Pancreas (tissue), 10 donors: ENCODE measurements around the gene ZIC2. TPM values are rescaled to one million over a fixed set of nuclear protein-coding genes. Genes with fewer than 3 reads are reported as not detected.

Source experiments
- ATAC-seq, 4 donors: fragments of 200-7000 bp; cut with Tn5 transposase; one replicate each; pipeline versions ENCODE4 v1.8.0 to v1.9.1; 2020; ENCODE audit warnings: mild to moderate bottlenecking in 4 of 4, moderate library complexity in 4 of 4
- DNase-seq, 6 donors: peaks; one replicate each; pipeline ENCODE4 v3.0.0-alpha.2; 2020
- FAIRE-seq: peaks from 2 replicates; lab custom pipeline; 2012; peaks lifted over from hg19 to GRCh38; lab: Jason Lieb, UNC
- H3K27ac ChIP-seq, 4 donors: fragments of 200-600 bp; sonication (generic); 1 replicate in 3 of 4; 2 replicates in 1 of 4; pipeline versions ENCODE4 v1.5.0 to v1.8.0; 2020
- H3K27me3 ChIP-seq, 4 donors: fragments of 200-600 bp; one replicate each; pipeline ENCODE4 v1.8.0; 2021
- H3K36me3 ChIP-seq, 3 donors: fragments of 200-600 bp; sonication (generic) in 1 of 3; one replicate each; pipeline versions ENCODE4 v1.5.0 to v1.8.0; 2020 to 2021
- H3K4me1 ChIP-seq, 3 donors: fragments of 200-600 bp; one replicate each; pipeline ENCODE4 v1.8.0; 2021
- H3K4me3 ChIP-seq, 4 donors: fragments of 200-600 bp; sonication (generic) in 2 of 4; one replicate each; pipeline versions ENCODE4 v1.5.0 to v1.8.0; 2020 to 2021
- H3K9me3 ChIP-seq, 4 donors: fragments of 200-600 bp; one replicate each; pipeline ENCODE4 v1.8.0; 2021
- WGBS, 2 donors: extraction: QIAGEN DNeasy Blood & Tissue Kit; methylation state at CpG; one replicate each; pipeline ENCODE4 v1.1.7; 2013; 5-methylcytosine and 5-hydroxymethylcytosine counted together
- intact Hi-C, 3 donors: fragments of 100-400 bp; cut with DNase I; formaldehyde crosslinking; loops; one replicate each; pipeline versions ENCODE4 v1.11.1 to v1.14.2; 2022
- polyA plus RNA-seq, 2 donors: library from polyadenylated mRNA; stranded (reverse); fragments of 200-250 nt; gene quantifications; one replicate each; pipeline ENCODE4 v1.2.3, GENCODE V29; 2013
- total RNA-seq, 6 donors: library from RNA; stranded (reverse); fragmentation: NEBNext Ultra II Directional in 4 of 6; extraction: Animal tissue kit (Norgen Biotek cat#: 25700) in 4 of 6; gene quantifications; one replicate each; pipeline versions ENCODE4 v1.2.1 to v1.2.4, GENCODE V29; 2021 to 2023
- TF ChIP-seq, protein P1 (sequence below), 4 donors: fragments of 200-600 bp; sonication (generic) in 3 of 4; IDR thresholded peaks; one replicate each; pipeline versions ENCODE4 v1.5.0 to v1.8.0; 2021; ENCODE audit warnings: antibody characterized with exemption in 4 of 4
- donor health status: healthy with polysubstance abuse.
- donor health status: DM: no; HTN: no; CAD: no; lungs with moderate emphysema.
- donor health status: DM: no; HTN: no; CAD: no.
- donor health status: control.
- donor health status: control.
- donor health status: Bipolar disorder and iron deficiency.
- donor health status: DM: yes; HTN: yes; CAD: no.
- donor health status: DM: no; HTN: no; CAD: no.
- donor health status: DM: no; HTN: no; CAD: no.
- donor health status: DM: yes; HTN: yes; CAD: no.

The ZIC2 gene
- total and polyA plus RNA-seq, 8 donors: 0.47 TPM; not detected in 7

DNA sequence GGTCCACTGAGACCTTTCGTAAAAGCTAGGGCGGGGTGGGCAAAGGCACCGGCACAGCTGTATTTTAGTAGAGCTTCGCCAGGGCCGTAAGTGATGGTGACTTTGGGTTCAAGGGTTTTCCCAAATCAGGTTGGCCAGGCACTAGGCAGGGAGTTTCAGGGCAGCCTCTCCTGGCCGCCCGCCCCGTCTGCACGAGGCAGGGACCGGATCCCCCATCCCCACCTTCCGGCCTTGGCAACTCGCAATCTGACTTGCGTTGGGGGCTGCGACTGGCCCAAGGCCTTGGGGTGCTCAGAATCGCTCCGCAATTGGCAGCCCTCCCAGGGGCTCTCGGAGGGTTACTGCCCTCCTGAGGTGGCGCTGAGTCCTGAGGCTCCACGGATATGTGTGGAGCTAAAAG is 6.0 kb upstream of the ZIC2 start:
- DNase-seq: no peak
- Histone ChIP-seq H3K36me3 (no peaks in the 10 kb centered on the region), H3K27me3 (peaks cover 22 to 92% (median 58%) of the 10 kb centered on the region in 4 donors), H3K4me1 (peaks cover 5 to 9% (median 7%) of the 10 kb centered on the region in 3 donors), H3K27ac (no peak overlapping the region), H3K9me3 (no peaks in the 10 kb centered on the region), H3K4me3 (no peak overlapping the region)
- TF ChIP-seq, protein P1, sequence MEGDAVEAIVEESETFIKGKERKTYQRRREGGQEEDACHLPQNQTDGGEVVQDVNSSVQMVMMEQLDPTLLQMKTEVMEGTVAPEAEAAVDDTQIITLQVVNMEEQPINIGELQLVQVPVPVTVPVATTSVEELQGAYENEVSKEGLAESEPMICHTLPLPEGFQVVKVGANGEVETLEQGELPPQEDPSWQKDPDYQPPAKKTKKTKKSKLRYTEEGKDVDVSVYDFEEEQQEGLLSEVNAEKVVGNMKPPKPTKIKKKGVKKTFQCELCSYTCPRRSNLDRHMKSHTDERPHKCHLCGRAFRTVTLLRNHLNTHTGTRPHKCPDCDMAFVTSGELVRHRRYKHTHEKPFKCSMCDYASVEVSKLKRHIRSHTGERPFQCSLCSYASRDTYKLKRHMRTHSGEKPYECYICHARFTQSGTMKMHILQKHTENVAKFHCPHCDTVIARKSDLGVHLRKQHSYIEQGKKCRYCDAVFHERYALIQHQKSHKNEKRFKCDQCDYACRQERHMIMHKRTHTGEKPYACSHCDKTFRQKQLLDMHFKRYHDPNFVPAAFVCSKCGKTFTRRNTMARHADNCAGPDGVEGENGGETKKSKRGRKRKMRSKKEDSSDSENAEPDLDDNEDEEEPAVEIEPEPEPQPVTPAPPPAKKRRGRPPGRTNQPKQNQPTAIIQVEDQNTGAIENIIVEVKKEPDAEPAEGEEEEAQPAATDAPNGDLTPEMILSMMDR (IDR thresholded peaks at IDR 0.05): no peak
- WGBS, 2 donors: 22 to 23% methylated on average over 19 of the region's 19 CpGs
- FAIRE-seq: no peak
- no peak for ATAC-seq
- intact Hi-C loops: no loop called here

DNA sequence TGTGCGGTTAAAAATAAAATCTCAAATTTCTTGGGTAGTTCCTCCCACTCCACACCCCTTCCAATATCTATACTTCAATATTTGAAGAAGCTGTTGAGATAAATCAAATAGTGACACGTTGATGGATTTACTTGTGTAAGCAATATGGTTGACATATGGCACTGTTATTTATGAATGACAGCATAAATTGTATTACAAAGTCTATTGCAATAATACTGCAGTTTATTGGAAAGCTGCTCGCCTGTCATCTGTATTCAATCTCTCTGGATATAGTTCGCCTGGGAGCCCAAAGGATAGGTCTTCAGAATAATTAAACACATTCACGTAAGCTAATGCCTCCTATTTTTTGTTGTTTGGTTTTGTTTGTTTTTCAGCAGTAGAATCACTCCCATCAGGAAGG is 5.0 kb upstream of the ZIC2 start:
- DNase-seq (no peak), ATAC-seq (no peak), FAIRE-seq (no peak)
- H3K27me3 ChIP-seq: peaks cover 19 to 83% (median 56%) of the 10 kb centered on the region in 4 donors
- TF ChIP-seq, protein P1 (IDR thresholded peaks at IDR 0.05): no peak
- 58 to 64% methylated on average over 5 of the region's 5 CpGs for WGBS, 2 donors
- H3K4me3 ChIP-seq: no peak overlapping the region
- intact Hi-C loops: no loop called here
- no peaks in the 10 kb centered on the region for H3K9me3 ChIP-seq
- H3K27ac ChIP-seq: no peak overlapping the region
- H3K36me3 ChIP-seq: no peaks in the 10 kb centered on the region
- peaks cover 5 to 9% (median 7%) of the 10 kb centered on the region in 3 donors for H3K4me1 ChIP-seq

DNA sequence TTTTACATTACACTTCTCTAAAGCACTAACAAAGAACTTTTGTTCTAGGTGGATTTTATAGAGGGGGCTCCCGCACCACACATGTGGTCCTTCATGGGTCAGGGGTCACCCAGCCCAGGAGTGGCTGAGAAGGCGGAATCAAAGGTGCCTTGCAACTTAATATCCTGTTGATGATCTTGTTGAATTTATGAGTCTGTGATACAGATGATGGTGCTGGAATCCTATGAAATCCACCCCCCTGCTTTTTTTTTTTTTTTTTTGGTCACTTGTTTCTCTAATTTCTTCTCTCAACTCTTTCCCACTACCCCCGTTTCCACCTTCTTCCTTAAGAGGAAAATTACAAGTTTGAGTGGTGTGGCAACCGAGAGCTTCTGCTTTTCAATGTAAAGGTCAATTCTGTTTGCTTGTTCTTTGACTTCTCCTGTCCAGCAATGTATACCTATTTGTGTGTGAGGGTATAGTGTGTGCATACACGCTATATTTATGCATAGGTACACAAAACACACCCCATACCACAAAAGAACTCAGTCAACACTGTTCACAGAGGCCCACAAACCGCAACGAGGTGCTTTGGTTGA is 4.2 kb upstream of the ZIC2 start:
- WGBS, 2 donors: 39 to 43% methylated on average over 7 of the region's 7 CpGs

DNA sequence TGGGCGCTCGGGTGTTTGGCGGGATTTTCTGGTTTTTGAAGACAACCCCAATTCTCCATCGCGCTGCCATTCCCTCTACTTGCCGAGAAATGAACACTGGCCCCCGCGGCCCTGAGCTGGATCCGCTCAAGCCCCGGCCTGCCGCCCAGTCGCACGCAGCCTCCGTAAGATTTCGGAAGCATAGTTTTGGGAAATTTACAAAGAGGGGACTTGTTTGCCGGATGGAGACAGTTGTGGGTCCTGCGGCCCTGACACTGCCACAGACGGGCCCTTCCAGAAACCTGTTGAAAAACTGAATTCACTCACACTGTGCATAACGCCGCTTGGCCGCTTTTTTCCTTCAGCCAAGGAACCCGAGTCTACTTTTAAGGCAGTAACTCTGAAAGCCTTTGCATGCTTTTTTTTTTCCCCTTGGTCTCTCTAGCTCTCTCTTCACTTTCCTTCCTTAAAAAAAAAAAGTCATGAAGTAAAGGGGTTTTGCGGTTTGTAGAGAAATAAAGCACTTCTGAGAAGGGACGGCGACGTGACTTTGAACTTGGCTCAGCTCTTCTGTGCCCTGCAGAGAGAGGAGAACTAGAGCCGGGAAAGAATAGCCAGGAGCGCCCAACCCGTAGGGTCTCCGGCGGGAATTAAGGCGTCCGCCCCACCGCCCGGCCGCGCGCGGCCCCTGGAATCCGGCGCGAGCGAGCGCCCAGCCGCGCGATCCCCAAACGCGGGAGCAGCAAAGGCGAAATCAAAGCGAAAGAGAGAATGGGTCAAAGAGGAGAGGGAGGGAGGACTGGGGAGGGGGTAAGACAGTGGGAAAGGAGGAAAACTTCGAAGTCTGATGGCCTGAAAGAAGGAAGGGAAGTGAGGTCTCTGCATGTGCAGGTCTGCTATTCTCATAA is 3.4 kb upstream of the ZIC2 start:
- TF ChIP-seq, protein P1 (IDR thresholded peaks at IDR 0.05): no peak
- 19 to 23% methylated on average over 51 to 52 of the region's 52 CpGs for WGBS, 2 donors
- intact Hi-C loops: no loop called here
- DNase-seq (no peak), FAIRE-seq (no peak), ATAC-seq (no peak)
- no peaks in the 10 kb centered on the region for H3K36me3 ChIP-seq
- H3K4me1 ChIP-seq: peaks cover 5 to 9% (median 7%) of the 10 kb centered on the region in 3 donors
- no peaks in the 10 kb centered on the region for H3K9me3 ChIP-seq
- H3K27me3 ChIP-seq: peaks cover 17 to 80% (median 44%) of the 10 kb centered on the region in 4 donors
- no peak overlapping the region for H3K27ac ChIP-seq
- no peak overlapping the region for H3K4me3 ChIP-seq

More for the DNA sequence above, 4.2 kb upstream of the ZIC2 start:
- Histone ChIP-seq H3K4me3 (no peak overlapping the region), H3K27ac (no peak overlapping the region), H3K36me3 (no peaks in the 10 kb centered on the region), H3K27me3 (peaks cover 13 to 80% (median 48%) of the 10 kb centered on the region in 4 donors), H3K4me1 (peaks cover 5 to 9% (median 7%) of the 10 kb centered on the region in 3 donors), H3K9me3 (no peaks in the 10 kb centered on the region)
- intact Hi-C loops: no loop called here
- no peak for ATAC-seq
- TF ChIP-seq, protein P1 (IDR thresholded peaks at IDR 0.05): no peak
- DNase-seq: no peak
- FAIRE-seq: no peak
